GM21526 (cell line): ENCODE measurements around the gene CSH1.
A peak's percentile ranks its signal among the peaks of the same experiment; 100 is the strongest.
"Not testable (repeated sequence)": the region's sequence is repeated elsewhere in the genome, so short reads cannot be mapped to it uniquely, and the experiment has no call there.

Source experiments
- ATAC-seq: cut with Tn5 transposase; IDR thresholded peaks from one replicate; pipeline ENCODE4 v1.9.1; 2021; ENCODE audit warnings: moderate library complexity; ENCODE audit not compliant: unreplicated experiment, low FRiP score

CSH1 gene

DNA sequence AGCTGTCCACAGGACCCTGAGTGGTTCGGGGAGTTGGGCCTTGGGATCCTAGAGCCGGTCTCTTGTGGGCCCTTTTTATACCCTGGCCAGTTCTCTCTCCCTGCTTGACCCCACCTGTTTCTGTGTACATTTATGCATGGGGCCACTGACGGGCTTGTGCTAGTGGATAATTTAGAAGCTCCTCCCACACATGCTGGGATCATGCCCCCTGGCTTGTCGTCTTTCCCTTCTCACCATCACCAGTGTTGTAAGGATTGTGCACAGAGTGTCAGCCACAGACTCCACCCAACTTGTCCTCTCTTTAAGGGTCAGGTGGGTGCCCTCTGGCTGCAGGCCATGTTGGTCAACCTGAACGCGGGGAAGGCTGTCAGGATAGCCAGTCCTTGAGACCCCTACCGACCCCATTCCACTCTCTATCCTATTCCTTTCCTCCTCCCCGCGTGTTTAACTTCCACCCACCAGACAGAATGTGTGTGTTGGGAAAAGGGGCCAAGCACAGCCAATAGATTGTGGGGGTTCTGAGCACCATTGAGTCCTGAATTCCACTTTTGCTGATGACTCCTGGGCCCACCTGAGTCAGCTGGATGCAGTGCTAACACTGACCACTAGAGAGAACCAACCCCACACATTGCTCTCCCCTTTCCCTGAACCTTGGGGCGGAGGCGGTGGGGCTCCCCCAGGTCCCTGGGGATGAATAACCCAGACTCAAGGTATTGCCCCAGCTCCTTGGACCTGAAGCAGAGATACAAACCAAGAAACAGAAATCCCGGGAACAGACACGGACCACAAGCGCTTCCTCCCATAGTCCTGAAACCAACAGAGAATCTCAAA, at the start of gene CSH1:
Gene CSH1, minus strand, starts transcription at position 51 of the 831 bp plus-strand sequence. CDS start 63 bp downstream, outside the sequence.
- ATAC-seq: not testable (repeated sequence)

DNA sequence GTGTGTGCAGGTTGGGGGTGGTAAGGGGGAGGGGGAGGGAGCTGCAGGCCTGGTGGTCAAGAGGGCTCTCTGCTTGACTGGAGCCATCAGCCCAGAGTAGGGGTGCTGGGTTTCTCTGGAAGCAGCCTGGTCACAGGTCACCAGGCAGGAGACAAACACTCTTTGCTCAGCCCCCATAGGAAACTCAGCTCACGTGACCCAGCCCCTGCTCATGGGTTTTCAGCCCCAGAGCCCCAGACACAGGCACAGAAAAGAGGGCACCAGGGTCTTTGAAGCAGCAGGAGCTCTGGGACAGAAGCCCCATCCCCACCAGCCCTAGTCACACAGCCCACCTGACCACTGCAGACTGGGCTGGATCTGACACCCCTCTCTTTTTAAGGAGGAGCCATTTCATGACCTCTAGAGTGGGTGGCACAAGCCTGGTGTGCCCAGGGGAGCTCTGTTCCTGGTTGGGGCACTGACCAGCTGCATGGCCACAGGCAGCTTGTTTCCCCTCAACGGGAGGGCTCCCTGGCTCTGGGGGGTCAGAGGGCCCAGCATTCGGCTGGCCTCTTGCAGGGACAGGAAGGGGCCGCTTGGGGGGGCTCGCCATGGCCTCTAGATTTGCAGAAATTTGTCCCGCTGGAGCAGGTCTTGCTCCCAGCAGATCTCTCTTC, 49.5 kb upstream of the CSH1 start:
- no peak for ATAC-seq

DNA sequence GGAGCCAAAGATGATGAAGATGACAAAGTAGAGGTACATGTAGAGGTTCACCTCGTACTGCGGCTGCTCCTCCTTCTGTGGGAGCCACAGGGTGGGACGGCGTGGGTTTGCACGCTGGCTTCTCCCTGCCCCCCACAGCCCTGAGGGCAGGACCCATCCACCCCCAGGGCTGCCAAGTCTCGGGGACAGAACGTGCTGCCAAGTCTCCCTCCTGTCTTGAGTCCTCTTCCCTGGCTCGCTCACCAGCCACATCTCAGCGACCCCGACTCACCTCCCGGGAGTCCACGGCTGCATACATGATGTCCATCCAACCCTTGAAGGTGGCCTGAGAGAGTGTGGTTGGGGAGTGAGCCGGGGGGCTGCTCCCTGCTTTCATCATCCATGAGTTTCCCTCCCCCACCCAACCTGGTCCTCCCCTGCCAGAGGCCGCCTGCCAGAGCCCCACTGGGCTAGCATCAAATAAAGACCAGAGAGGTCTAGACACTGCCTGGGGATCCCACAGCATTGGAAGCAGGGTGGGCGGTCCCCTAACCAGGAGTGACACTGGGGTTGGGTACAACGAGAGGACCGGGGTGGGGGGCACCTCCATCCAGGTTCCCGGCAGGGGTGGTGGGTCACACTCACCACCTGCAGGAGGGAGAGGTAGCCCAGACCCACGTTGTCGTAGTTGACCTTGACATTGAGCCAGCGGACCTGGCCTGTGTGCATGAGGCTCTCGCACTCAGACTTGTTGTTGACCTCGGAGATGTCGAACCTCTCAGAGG, 48.5 kb upstream of the CSH1 start:
- no peak for ATAC-seq

DNA sequence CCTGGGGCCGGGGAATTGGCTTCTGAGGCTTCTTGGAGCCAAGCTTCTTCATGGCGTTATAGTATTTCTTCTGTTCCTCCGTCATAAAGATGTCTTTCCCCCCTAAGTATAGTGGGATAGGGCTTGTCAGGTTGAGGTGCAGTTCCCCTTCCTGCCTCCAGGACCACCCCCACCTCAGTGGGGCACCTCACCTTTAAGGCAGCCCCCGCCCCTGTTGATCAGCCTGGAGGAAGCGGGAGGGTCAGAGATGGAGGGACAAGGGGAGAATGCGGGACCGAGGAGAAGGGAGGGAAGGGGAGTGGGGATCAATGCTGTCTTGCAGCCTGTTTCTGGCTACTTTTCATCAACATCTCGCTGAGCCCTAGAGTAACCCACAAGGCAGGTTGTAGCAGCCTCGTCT, 47.4 kb upstream of the CSH1 start:
- no peak for ATAC-seq

DNA sequence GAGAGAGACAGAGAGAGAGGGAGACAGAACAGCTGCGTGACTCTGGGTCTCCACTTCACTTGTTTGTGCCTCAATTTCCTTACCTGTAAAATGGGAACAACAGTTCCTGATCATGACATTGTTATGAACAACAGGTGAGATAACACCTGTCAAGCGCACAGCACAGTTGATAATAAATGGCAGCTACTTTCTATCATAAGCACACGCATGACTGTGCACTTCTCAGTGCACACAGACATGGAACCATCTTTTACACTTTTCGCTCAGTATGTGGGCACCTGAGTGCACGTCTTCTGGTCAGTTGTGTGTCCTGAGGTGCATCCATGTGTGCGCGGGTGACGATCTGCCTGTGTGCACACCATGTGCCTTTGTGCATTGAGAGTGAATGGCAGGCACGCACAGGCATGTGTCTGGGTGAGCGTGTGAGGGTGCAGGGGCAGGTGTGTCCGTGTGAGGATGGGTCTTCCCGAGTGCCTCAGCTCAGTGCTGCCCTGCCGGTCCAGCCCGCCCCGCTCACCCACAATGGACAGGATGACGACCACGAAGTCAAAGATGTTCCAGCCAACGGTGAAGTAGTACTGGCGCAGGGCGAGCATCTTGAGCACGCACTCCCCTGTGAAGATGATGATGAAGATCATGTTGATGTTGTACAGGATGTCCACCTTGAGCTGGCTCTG, 46.1 kb upstream of the CSH1 start:
- ATAC-seq: no peak

DNA sequence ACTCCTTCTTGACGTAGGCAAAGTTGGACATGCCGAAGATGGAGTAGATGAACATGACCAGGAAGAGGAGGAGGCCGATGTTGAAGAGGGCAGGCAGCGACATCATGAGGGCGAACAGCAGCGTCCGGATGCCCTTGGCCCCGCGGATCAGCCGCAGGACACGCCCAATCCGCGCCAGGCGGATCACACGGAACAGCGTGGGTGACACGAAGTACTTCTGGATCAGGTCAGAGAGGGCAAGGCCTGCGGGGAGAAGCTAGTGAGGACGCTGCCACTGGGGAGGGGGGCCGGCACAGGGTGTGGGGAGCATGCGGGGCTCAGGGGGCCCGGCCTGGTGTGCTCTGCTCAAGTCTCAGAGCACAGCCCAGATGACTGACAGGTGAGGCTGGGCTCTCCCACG, 45.4 kb upstream of the CSH1 start:
- no peak for ATAC-seq

DNA sequence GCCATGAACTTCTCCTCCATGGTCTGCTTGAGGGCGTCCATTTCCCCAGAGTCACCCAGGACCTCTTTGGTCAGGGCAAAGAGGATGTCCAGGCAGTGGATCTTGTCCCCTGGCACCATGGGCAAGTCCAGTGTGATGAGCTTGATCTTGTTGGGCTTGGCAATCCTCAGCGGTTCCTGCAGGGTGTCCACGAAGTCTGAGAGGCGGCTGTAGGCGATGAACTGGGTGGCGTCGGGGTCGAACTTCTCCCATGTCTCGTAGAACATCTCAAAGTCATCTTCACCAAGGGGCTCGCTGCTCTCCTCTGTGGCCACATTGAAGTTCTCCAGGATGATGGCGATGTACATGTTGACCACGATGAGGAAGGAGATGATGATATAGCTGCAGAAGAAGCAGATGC, 44.8 kb upstream of the CSH1 start:
- ATAC-seq: no peak

DNA sequence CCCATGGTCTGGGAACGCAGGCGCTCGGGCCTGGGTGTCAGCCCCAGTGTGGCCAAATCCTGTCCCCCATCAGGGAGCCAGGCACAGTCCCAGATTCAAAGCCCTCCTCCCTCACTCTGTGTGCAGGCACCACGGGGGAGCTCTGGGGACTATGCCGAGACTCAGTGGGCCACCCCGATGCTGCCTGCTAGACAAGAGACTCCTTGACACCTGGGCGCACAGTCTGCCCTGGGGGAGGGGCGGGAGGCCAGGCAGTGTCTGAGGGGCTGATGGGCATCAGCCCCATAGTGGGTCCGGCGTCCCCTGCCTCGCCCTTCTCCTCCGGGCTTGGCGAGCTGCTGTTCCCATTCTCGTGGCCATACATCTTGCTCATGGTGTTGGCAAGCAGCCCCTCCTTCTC, 44.2 kb upstream of the CSH1 start:
- no peak for ATAC-seq

DNA sequence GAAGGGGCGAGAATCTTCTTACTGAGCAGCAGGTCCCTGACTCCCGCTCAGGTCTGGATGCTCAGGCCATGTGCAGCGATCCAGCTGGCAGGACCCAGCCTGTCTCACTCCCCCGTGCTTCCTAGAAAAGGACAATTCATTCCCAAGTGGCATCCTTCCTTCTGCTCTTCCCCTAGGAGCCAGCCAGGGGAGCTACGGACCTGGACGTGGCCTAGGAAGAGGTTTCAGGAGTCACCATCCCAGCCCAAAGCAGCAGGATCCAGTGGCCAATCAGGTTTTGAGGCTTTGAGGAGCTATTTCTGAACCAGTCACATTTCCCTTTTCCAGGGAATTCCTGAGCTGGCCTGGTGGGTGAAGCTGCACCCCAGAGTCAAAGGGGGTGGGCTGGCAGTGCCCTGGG, 43.5 kb upstream of the CSH1 start:
- no peak for ATAC-seq

DNA sequence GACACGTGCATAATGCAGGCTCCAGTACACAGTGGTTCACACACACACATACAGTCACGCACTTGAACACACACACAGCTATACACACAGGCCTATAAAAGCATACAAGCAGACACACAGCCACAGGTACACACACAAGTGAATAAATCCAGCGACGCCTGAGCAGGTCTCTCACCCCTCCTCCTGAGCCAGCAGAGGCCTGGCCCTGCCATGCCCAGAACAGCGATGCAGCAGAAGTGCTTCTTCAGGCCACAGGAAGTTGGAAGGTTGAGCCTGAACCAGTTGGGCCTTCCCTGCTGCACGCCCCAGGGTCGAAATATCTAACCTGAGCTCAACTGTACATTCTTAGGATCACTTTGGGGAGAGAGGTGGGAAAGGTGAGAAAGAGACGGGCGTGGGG, 43.0 kb upstream of the CSH1 start:
- no peak for ATAC-seq

DNA sequence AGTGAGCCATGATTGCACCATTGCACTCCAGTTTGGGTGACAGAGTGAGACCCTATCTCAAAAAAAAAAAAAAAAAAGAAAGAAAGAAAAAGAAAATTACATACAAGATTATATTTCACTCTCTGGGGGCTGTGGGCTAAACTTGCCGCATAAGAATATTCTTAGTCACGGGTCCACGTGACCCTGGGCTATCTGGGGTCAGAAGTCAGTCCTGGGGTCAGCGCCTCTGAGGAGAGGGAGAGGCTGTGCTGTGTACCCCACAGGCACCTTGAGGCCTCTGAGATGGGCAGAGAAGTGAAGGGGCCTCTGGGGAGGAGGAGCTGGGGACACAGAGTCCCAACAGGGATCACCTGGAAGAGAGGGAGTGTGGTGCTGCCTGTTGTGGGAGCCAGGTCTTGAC, 41.5 kb upstream of the CSH1 start:
- ATAC-seq: no peak

DNA sequence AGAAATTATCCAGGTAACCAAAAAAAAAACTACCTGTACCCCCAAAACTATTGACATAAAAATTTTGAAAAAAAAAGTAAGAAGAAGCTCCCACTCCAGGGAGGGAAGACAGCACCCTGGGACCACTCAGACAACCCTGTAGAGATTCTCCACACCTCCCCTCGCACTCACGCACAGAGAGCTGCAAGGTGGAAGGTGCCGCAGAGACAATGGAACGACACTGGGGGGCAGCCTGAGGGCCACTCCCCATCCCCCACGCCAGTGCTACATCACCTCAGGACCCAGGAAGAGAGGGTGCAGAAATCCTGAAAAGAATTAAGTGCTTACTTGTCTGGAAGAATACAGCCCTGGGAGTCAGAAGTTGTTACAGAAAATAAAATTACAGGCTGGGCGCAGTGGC, 40.9 kb upstream of the CSH1 start:
- ATAC-seq: no peak

DNA sequence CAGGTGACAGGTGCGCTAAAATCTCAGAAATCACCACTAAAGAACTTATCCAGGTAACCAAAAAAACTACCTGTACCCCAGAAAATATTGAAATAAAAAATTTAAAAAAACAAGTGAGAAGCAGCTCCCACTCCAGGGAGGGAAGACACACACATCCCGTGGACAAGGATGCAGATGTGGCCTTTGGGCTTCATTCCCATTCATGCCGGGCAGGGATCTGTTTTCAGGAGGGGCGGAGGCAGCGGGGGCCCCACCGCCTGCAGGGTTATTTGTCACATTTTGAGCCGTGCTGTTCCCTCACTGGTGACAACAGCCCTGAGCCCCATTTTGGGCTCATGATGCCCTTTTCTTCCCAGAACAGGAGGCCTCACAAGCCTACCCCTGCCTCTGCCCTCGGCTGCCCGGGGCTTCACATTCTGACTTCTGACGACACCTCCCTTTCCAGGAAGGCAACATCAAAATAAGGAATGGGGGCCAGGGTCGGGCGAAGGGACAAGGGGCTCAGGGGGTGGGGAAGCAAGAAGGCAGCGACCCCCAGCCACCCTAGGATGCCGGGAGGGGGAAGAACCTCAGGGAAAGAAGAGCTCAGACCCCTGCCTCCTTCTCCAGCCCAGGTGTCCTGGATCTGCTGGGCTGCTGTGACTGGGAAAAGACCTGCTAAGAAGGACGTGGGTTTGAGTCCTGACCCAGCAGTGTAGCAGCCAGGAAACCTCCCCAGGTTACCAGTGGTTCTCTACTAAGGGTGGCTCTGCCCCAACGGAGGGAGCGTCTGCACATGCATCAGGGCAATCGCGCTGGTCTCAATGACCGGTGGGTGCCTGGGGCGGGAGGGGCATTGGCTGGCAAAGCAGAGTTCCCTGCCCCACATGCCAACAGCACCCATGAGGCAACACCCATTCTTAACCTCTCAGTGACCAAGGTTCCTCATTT, 38.1 kb upstream of the CSH1 start:
- no peak for ATAC-seq

DNA sequence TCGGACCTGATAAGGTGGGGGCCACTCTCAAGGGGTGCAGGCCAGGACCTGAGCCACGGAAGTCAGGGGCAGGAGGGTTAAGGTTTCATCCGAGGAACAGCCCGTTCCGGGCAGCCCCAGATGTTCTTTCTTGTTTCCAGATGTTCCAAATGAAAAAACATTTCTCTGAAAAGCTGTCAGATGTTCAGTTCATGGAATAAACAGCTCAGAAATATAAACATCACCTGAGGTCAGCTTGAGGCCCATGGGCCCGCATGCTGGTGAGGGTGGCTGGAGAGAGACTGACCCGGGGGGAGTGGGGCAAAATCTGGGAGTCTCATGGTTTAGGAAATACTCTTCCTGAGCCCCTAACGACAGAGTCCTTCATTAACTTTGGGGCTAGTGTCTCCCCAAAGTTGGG, 37.2 kb upstream of the CSH1 start:
- no peak for ATAC-seq

DNA sequence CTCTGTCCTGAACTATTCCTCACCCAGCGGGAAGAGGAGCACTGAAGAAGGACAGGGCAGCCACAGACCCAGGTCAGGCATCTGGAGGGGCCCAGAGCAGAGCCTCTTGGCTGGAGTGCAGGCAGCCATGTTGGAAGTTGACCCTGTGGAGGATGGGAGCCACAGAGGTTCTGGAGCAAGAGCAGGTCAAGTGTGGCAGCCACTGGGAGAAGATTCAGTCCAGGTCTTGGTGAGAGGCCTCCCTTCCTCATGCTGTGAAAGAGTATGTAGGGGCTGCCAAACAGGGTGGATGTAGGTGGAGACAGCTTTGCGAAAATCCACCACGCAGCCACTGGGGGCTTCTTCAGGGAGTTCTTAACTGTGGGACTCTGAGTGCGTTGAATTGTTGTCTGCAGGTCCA, 36.3 kb upstream of the CSH1 start:
- ATAC-seq: no peak

DNA sequence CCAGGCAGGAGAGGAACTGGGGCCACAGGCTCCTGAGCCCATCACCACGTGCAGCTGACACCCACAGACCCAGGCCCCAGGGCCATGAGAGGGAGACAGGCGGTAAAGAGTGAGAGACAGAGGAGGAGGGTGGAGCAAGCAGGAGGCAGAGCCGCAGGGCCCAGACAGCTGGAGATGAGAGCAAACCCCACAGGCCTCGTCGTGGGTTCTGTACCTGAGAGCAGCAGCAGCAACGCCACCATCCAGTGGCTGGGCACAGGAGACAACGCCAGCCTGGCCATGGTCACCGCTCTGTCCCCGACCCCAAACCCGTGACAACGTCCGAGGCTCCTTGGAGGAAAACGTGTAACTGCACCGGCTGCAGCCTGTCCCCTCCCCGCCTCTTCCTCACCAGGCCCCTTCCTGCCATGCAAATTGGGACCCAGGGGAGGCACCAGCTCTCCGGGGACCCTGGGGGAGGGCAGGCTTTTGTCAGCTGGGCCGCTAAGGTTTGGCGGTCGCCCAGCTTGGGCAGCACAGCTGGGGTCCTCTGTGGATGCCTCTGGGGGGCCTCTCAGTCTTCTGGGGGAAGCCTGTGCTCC, 35.7 kb upstream of the CSH1 start, which contains the start of gene CD79B:
Gene CD79B, minus strand, starts transcription at position 351 of the 581 bp plus-strand sequence. Its CDS starts 70 bp downstream, at position 281.
- peak; percentile 76 for ATAC-seq

DNA sequence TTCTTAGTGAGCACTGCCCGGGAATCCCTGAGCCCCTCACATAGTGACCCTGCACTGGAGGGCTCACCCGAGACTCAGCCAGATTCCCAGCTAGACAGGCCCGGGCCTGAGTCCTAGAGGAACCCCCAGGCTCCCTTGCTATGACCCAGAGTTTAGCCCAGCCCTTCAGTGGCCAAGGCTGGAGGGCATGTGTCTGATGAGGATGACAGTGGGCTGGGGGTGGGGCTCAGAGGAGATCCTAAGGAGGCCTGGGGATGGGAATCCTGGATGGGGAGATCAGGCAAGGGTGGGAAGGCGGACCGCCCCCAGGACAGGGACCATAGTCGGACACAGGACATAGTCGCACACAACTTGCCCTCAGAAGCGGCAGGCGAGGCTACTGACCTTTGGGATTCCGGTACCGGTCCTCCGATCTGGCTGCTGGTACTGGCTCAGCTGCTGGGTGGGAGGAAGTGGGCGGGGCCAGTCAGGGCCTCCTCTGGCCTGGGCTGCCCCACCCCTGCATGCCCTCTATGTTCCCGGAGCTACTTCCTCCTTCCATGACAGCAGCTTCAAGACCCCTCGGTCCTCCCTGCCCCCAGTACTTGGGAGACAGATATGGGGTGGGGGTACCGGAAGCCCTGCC, 34.7 kb upstream of the CSH1 start:
- ATAC-seq: no peak

DNA sequence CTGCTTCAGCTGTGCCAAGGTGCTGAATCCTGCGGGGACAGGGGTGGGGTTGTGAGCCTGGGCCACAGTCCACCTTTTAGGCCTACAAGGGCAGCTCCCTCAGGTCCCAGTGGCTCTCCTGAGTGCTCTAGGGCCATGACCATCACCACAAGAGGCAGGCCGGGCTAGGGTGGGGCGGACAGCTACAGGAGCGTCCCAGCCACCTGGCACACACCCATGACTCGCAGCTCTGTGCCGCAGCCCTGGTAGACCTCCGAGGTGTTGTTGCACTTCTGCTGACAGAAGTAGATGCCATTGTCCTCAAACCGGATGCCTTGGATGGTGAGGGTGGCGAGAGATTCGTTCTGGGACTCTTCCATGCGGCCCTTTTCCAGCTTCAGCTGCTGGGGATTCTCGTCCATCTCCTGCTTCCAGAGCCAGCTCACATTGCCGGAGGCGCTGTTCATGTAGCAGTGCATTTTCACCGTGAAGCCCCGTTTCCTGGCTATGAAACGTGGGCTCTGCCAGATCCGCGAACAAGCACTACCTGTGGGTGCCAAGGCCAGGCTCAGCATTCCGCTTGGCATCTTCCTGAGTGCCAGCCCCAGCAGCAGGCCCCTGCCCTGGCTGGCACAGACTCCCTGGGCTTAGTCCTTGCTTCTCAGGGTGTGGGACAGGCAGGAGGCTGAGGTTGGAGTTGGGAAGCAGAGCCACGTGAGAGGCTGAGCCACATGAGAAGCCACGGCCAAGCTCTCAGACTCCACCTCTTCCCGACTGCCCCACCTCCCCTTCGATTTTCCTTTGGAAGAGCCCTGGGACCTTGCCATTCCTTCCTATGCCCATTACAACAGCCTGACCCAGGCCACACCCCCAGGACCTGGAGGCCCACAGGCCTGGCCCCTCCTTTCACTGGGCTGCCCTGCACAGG, 33.7 kb upstream of the CSH1 start:
- no peak for ATAC-seq
